ENCODE data around the gene PLA2R1.
"Not testable (repeated sequence)": the region's sequence is repeated elsewhere in the genome, so short reads cannot be mapped to it uniquely, and the experiment has no call there.

PLA2R1 gene

DNA sequence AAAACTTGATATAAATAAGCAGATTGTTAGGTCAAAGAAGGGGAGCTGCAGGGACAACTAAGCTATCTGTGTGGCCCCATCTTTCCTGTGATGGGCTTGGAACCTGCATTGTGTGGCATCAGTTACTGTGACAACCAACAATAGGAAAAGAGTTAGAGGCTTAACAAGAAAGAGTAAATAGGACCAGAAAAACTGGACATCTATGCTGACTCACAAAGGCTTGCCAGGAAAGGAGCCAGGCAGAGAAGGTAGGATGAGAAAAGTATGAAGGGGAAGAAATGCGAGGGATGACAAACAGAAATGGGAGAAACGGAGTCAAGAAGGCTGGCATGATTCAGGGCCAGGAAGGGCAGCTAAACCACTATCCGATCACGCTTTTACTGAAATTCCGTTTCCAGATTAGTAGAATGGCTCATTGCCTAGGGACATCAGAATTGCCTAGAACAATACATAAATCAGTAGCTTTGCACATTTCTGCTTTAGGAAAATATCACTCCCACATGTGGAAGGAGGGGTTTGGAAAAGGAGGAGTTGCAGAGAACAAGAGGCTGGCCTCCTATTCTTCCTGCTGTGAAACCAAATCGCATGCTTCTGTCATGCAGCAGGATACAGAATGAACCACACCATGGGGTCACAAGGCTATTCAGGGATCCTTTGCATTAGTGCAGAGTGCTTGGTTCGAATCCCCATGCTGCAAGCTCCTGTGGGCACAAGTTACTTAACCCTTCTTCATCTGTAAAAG, 7.3 kb downstream of the PLA2R1 start:
- no peak overlapping the region for H3K27ac Mint-ChIP-seq
- no peak for ATAC-seq (replicated peaks)
- no peak for DNase-seq
- no peaks in the 10 kb centered on the region for H3K4me1 Mint-ChIP-seq
- H3K9me3 Mint-ChIP-seq, result no peaks in the 10 kb centered on the region
- H3K4me3 Mint-ChIP-seq, result no peak overlapping the region
- H3K27me3 Mint-ChIP-seq, result peaks cover 15 to 21% of the 10 kb centered on the region in 2 donors
- H3K36me3 Mint-ChIP-seq, result no peaks in the 10 kb centered on the region

DNA sequence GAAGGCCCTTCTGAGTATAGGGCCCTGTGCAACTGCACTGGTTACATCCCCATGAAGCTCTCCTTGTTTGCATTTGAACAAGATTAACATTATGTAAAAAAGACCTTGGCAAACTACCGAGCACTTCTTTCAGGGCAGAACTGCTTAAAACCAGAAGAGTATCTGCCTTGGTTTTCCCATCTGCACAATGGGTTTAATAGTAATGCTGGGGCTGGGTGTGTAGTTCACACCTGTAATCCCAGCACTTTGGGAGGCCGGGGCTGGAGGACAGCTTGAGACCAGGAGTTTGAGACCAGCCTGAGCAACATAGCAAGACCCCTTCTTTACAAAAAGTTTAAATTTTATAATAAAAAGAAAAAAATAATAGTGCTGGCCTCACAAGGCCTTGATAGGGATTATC, 8.5 kb downstream of the PLA2R1 start:
- Mint-ChIP-seq H3K27ac (no peak overlapping the region), H3K4me3 (no peak overlapping the region), H3K27me3 (peaks cover 7 to 13% of the 10 kb centered on the region in 2 donors), H3K4me1 (no peaks in the 10 kb centered on the region), H3K36me3 (no peaks in the 10 kb centered on the region), H3K9me3 (no peaks in the 10 kb centered on the region)
- no peak for ATAC-seq (replicated peaks)
- no peak for DNase-seq

DNA sequence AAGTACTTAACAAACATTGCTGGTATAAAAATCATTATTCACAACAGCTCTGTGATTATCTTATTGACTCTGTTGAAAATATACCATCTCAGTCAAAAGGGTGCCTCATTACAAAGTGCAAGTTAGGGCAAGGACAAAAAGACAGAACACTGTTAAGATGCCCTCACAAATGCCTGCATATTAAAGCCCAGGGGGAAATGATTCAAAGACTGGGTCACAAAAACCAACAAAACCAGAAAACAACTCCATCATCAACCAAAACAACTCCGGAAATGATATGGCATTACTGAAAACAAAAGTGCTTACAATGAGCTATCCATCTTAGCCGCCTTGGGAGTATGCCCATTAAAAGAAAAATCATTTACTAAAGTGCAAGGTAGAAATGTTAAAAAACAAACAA, 9.9 kb downstream of the PLA2R1 start:
- no peak for ATAC-seq (replicated peaks)
- Mint-ChIP-seq H3K36me3 (no peaks in the 10 kb centered on the region), H3K27me3 (peaks cover 0 to 2% of the 10 kb centered on the region in 2 donors), H3K4me1 (no peaks in the 10 kb centered on the region), H3K27ac (no peak overlapping the region), H3K4me3 (no peak overlapping the region), H3K9me3 (no peaks in the 10 kb centered on the region)
- no peak for DNase-seq

DNA sequence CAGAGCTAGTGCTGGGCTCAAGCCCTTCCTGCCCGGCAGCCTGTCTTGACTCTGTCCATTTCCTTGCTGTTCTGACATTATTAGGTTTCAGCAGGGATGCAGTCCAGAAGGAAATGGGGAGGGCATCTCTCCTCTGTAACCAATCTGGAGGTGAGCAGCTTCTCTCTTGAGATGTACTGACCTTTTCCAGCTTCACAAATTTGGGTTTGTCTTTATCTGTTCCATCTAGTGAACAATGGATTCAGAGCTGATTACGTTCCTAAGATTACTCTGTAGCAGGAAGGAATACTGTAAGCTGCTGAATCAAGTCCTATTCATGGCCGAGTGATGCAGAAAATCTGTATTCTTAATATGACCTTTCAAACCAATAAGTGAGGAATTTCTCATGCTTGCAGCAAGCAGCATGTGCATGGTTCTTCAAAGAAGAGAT, 11.0 kb downstream of the PLA2R1 start:
- Mint-ChIP-seq H3K27ac (no peak overlapping the region), H3K27me3 (no peaks in the 10 kb centered on the region), H3K4me1 (no peaks in the 10 kb centered on the region), H3K9me3 (no peaks in the 10 kb centered on the region), H3K36me3 (no peaks in the 10 kb centered on the region), H3K4me3 (no peak overlapping the region)
- ATAC-seq (replicated peaks) (no peak), DNase-seq (no peak)

DNA sequence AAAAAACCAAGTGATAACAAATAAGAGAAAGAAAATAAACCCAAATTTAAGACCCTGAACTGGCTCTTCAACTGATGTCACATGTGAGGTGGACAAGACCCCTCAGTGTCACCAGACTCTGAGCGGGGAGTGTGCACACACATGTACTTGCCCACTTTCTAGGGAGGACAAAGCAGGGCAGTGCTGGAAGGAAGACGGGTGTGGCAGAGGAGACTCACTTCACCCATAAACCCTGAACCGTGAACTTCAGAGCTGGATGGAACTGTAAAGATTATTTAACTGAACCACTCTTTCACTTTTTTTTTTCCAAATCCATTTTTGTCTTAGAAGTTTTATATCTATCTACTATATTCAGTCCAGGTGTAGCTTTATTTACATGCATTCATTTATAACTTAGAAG, 12.3 kb downstream of the PLA2R1 start:
- no peaks in the 10 kb centered on the region for H3K36me3 Mint-ChIP-seq
- H3K27ac Mint-ChIP-seq, result no peak overlapping the region
- no peak for ATAC-seq (replicated peaks)
- H3K9me3 Mint-ChIP-seq, result no peaks in the 10 kb centered on the region
- H3K4me1 Mint-ChIP-seq, result no peaks in the 10 kb centered on the region
- H3K27me3 Mint-ChIP-seq, result no peaks in the 10 kb centered on the region
- no peak overlapping the region for H3K4me3 Mint-ChIP-seq
- no peak for DNase-seq

DNA sequence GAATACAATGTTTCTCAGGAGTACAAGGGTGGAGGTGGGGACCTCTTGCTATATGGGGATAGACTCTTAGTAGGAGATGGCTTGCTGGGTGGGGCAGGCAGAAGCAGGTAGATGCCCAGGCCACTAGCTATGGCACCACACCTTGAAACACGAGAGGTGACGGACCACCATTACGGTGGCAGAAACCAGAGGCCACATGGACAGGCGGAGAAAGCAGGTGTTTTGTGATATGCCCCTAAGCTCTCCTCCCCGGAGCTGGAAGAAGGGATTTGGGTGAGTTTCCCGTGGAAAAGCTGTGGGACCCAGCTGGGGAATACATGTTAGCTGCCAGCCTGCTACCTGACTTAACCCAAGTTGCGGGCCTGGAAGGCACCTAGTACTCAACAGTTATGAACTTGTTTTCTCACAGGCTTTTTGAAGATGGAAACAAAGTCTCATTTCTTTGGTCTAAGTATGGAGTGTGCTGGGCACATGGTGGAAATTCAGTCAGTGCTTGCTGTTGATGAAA, 16.7 kb downstream of the PLA2R1 start:
- no peak overlapping the region for H3K4me3 Mint-ChIP-seq
- H3K27me3 Mint-ChIP-seq, result peaks cover 0 to 5% of the 10 kb centered on the region in 2 donors

DNA sequence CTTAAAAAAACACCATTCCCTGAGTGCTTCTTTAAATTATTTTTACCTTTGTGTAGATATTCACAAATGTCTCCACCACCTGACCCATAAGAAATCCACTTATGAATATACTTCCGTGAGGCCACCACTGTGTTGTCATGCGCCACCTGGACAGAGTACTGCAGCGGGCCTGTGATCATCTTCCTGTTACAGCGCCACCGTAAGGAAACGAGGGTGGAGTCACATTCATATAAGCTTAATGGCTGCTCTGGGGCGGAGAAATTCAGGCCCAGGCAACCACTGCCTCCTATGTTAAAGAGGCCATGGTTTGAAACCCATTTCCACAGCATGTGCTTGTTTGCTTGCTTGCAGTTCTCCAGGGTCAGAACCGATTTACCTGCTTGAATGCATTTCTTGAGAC, 17.7 kb downstream of the PLA2R1 start:
- DNase-seq (no peak), ATAC-seq (replicated peaks) (no peak)
- Mint-ChIP-seq H3K36me3 (no peaks in the 10 kb centered on the region), H3K27me3 (peaks cover 0 to 5% of the 10 kb centered on the region in 2 donors), H3K4me1 (no peaks in the 10 kb centered on the region), H3K27ac (no peak overlapping the region), H3K9me3 (no peaks in the 10 kb centered on the region), H3K4me3 (no peak overlapping the region)

More for the DNA sequence above, 16.7 kb downstream of the PLA2R1 start:
- ATAC-seq (replicated peaks) (no peak), DNase-seq (no peak)
- no peak overlapping the region for H3K27ac Mint-ChIP-seq
- H3K36me3 Mint-ChIP-seq, result no peaks in the 10 kb centered on the region
- no peaks in the 10 kb centered on the region for H3K4me1 Mint-ChIP-seq
- no peaks in the 10 kb centered on the region for H3K9me3 Mint-ChIP-seq

DNA sequence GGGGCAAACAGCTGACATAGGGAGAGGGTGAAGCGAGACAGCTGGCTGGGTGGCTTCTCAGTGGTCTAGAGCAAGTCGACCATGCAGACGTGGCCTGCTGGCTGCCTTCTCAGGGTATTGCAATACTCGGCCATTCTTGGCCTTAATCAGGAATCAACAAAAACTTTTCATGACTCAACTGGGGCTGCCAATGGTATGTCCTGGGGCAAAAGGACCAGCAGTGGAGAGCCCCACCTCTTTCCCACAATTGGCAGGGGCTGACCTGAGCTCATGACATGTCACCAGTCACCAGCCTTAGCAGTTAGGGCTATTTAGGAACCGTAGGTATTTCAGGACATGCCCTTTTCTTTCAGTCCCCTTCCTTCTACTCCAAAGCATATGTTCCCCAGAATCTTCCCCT, 19.1 kb downstream of the PLA2R1 start:
- no peak for ATAC-seq (replicated peaks)
- no peaks in the 10 kb centered on the region for H3K36me3 Mint-ChIP-seq

DNA sequence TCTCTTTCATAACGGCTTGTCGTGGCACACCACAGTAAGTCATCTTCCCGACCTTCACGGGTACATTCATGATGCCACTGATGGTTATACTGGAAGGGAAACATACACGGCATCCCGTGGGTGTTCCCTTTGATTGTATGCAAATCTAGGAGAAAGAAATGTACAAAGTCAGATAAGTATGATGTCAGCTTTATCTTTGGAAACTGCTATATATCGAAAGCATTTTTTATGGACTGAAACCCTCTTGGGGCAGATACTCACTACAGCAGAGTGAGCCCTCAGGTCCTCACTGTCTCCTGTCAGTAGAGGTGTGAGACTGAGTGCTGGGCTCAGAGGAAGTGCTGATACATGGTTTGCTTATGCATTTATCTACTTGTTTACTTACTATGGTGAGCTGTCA, 20.4 kb downstream of the PLA2R1 start:
- H3K9me3 Mint-ChIP-seq, result no peaks in the 10 kb centered on the region
- no peaks in the 10 kb centered on the region for H3K36me3 Mint-ChIP-seq
- H3K4me1 Mint-ChIP-seq, result no peaks in the 10 kb centered on the region
- DNase-seq (no peak), ATAC-seq (replicated peaks) (no peak)
- no peak overlapping the region for H3K4me3 Mint-ChIP-seq
- H3K27me3 Mint-ChIP-seq, result peaks cover 0 to 5% of the 10 kb centered on the region in 2 donors
- H3K27ac Mint-ChIP-seq, result no peak overlapping the region

More for the DNA sequence above, 19.1 kb downstream of the PLA2R1 start:
- no peak overlapping the region for H3K27ac Mint-ChIP-seq
- H3K27me3 Mint-ChIP-seq, result peaks cover 0 to 5% of the 10 kb centered on the region in 2 donors
- no peaks in the 10 kb centered on the region for H3K9me3 Mint-ChIP-seq
- H3K4me3 Mint-ChIP-seq, result no peak overlapping the region
- no peaks in the 10 kb centered on the region for H3K4me1 Mint-ChIP-seq
- DNase-seq, result no peak

DNA sequence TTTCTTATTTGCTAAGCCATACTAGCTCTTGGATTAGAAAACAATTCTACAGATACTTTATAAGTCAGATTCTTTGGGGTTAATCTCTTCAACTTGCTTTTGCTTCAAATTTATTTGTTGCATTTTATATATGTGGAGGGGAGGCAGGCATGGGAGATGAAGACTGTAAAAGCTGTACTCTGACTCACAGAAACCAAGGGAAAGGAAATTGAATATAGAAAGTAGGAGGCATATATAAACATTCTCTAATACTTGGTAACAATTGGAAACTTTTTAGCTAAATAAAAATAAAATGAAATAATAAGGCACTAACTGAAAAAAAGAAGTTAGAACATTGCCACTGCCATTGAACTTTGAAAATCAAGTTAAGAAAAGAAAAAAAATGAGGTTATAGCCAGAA, 21.3 kb downstream of the PLA2R1 start:
- Mint-ChIP-seq H3K36me3 (no peaks in the 10 kb centered on the region), H3K27ac (no peak overlapping the region), H3K4me3 (no peak overlapping the region), H3K9me3 (no peaks in the 10 kb centered on the region), H3K27me3 (peaks cover 0 to 5% of the 10 kb centered on the region in 2 donors), H3K4me1 (no peaks in the 10 kb centered on the region)
- no peak for DNase-seq
- ATAC-seq (replicated peaks), result no peak

DNA sequence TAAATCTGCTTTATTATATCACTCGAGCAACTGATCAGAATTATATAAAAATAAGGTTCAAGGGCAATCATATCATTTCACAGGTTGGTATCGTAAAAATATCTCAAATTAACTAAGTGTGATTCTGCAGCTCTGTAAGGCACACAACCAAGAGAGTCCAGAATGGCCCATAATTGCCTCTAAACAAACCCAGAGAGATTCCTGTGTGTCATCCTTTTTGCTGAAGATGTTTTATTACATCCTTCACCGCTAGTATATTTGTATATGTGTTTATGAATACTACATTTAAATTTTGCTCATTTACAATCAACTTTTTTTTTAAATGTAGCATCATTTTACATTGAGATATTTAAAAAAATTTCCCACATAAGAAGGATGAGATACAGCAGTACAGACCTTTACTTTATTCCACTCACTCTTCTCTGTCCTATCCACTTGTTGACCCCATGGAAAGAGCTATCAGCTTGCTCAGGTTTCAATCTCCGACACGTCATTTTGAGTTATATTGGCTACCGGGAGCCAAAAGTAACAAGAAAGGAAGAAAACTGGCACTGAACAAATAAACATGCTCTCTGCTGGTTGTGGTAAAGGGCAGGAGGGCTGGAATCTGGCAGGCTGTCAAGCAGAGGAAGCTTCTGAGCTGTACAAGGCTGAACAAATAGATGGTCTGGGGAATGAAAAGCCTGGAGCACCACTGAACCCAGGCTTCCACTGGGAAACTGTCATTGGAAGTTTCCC, 23.1 kb downstream of the PLA2R1 start:
- Mint-ChIP-seq H3K27ac (no peak overlapping the region), H3K9me3 (no peaks in the 10 kb centered on the region), H3K27me3 (peaks cover 0 to 5% of the 10 kb centered on the region in 2 donors), H3K36me3 (no peaks in the 10 kb centered on the region), H3K4me3 (no peak overlapping the region), H3K4me1 (no peaks in the 10 kb centered on the region)
- DNase-seq (no peak), ATAC-seq (replicated peaks) (no peak)

DNA sequence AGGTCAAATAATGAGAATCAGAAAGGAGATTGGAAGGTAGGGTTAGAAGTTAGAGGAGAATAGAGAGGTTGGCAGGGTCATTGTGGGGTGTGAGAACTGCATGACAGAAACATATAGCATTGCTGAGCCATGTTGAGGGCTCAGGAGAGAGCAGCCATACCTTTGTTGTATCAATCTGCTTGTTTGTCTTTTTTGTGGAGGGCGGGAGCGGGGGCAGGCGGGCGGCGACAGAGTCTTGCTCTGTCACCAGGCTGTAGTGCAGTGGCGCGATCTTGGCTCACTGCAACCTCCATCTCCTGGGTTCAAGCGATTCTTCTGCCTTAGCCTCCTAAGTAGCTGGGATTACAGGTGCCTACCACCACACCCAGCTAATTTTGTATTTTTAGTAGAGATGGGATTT, 23.8 kb downstream of the PLA2R1 start:
- not testable (repeated sequence) for H3K36me3 Mint-ChIP-seq, H3K4me3 Mint-ChIP-seq

DNA sequence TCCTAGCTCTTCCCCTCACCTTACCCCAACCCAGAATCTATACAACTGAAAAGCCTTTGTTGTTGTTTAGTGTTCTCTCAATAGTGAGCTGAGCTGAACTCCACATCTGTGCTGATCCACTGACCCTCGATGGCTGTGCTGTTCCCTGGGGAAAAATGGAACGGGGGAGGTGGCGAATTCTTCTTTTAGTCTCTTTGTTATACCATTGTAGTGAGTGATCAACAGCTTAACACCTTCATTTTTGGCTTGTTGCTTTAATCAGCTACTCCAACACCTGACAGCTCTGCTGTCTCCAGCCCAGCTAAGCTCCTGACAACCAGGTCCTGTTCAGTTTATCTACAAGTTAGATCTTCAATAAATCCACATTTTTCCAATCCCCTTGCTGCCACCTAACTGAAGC, 25.7 kb downstream of the PLA2R1 start:
- Mint-ChIP-seq H3K27ac (no peak overlapping the region), H3K36me3 (no peaks in the 10 kb centered on the region), H3K4me3 (no peak overlapping the region), H3K4me1 (no peaks in the 10 kb centered on the region), H3K27me3 (no peaks in the 10 kb centered on the region), H3K9me3 (no peaks in the 10 kb centered on the region)
- no peak for DNase-seq
- no peak for ATAC-seq (replicated peaks)

More for the DNA sequence above, 23.8 kb downstream of the PLA2R1 start:
- H3K27ac Mint-ChIP-seq; ATAC-seq (replicated peaks); DNase-seq; H3K27me3 Mint-ChIP-seq; H3K4me1 Mint-ChIP-seq; H3K9me3 Mint-ChIP-seq: not testable (repeated sequence)

DNA sequence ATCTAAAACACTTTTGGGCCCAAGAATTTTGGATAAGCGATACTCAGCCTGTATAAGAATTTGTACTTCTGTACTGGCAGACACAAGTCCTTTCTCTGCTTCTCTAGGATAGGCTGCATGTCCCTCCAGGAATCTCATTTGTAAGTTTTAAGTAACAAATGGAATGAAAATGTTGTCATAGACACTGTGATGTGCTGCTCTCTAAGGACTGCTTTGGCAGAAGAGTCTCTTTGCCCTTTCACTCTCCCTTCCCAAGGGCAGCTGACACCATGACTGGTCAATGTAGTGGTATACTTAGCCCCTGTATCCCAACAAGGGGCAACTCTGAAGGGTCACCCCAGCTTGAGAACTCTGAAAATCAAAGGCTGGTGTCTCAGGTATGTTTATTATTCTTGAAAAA, 27.3 kb downstream of the PLA2R1 start:
- DNase-seq (no peak), ATAC-seq (replicated peaks) (no peak)
- H3K4me3 Mint-ChIP-seq, result no peak overlapping the region
- H3K9me3 Mint-ChIP-seq, result no peaks in the 10 kb centered on the region
- no peaks in the 10 kb centered on the region for H3K4me1 Mint-ChIP-seq
- H3K27ac Mint-ChIP-seq, result no peak overlapping the region
- no peaks in the 10 kb centered on the region for H3K27me3 Mint-ChIP-seq
- no peaks in the 10 kb centered on the region for H3K36me3 Mint-ChIP-seq

DNA sequence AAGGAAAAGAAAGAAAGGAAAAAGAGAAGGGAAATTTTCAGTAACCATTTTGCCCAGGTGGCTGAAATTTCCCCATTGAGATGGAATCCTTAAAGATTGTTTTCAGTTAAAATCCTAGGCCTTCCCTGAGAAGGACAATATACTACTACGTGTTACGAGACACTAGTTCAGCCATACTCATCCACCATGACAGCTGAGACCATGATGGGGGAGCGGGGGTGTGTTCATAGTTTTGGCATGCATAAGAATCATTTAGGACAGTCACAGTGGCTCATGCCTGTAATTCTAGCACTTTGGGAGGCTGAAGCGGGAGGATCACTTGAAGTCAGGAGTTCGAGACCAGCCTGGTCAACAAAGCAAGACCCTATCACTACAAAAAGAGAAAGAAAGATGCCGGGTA, 28.0 kb downstream of the PLA2R1 start:
- DNase-seq (no peak), ATAC-seq (replicated peaks) (no peak)
- Mint-ChIP-seq H3K27ac (no peak overlapping the region), H3K27me3 (no peaks in the 10 kb centered on the region), H3K9me3 (no peaks in the 10 kb centered on the region), H3K4me3 (no peak overlapping the region), H3K36me3 (no peaks in the 10 kb centered on the region), H3K4me1 (no peaks in the 10 kb centered on the region)

Measured in stimulated activated naive B cell treated with anti-CD40 and anti-IgM and Interleukin-4, amounts not matched to agents 10 μg/mL and 1 μg/mL and 100 μg/mL, for 72 hours (primary cell).